ENCODE data around the gene IQCN.

- TF ChIP-seq CTCF (IDR thresholded peaks at IDR 0.05; ENCODE audit: low read depth, low read length, poor library complexity, severe bottlenecking): no peak
- no peak for TF ChIP-seq EZH2phosphoT487 (IDR thresholded peaks at IDR 0.05; ENCODE audit: borderline replicate concordance, low read length)
Measured at GRCh38 chr19:18232540-18233223, 41.6 kb downstream of the IQCN start.
